ENCODE measurements around the gene BLOC1S4.

GRCh38 chr4:6731318-6731675, 15.3 kb downstream of the BLOC1S4 start:
- TF ChIP-seq CTCF (IDR thresholded peaks at IDR 0.05), result no peak
- TF ChIP-seq POLR2A (IDR thresholded peaks at IDR 0.05), result no peak
